ENCODE results near the gene RNF14.

RNF14 gene

GRCh38 chr5:142012792-142013388 is 44.0 kb downstream of the RNF14 start, which contains the start of gene GNPDA1:
TSS of gene GNPDA1 (minus strand) at chr5:142013027. CDS start at chr5:142012035, 992 bp downstream.
- Histone ChIP-seq H3K14ac (ENCODE audit: low read length) (peak within 1 kb of the TSS; percentile 72), H2AK5ac (ENCODE audit: low read depth, low read length) (peak within 1 kb of the TSS; percentile 11), H2BK12ac (ENCODE audit: low read length) (no peak within 1 kb of the TSS), H2BK120ac (ENCODE audit: low read depth, low read length) (no peak within 1 kb of the TSS), H2AFZ (ENCODE audit: low read length) (peak within 1 kb of the TSS; percentile 77), H2BK5ac (ENCODE audit: low read length) (peak within 1 kb of the TSS; percentile 79), H3K4ac (ENCODE audit: low read length) (no peak within 1 kb of the TSS), H3K9me3 (replicated peaks in 1 of 2; ENCODE audit: control insufficient read depth in 2 of 2, insufficient read depth in 1 of 2, low read depth in 1 of 2, low read length in 2 of 2) (no peaks in the 10 kb centered on the region), H3K27ac (replicated peaks; ENCODE audit: low read length) (peak within 1 kb of the TSS; percentile 8), H4K91ac (ENCODE audit: low read depth, low read length, poor library complexity) (no peak within 1 kb of the TSS), H2BK15ac (ENCODE audit: low read length) (peak within 1 kb of the TSS; percentile 3), H3K9ac (ENCODE audit: low read depth, low read length, poor library complexity) (peak within 1 kb of the TSS; percentile 85), H3K18ac (ENCODE audit: low read length) (peak within 1 kb of the TSS; percentile 94), H3K36me3 (replicated peaks in 1 of 2; ENCODE audit: control insufficient read depth in 2 of 2, insufficient read depth in 2 of 2, low read length in 2 of 2) (peaks cover 0 to 7% of the 10 kb centered on the region in 2 donors), H3K27me3 (ENCODE audit: control insufficient read depth in 3 of 3, insufficient read depth in 3 of 3, low read depth in 1 of 3, low read length in 3 of 3) (no peaks in the 10 kb centered on the region), H4K8ac (ENCODE audit: low read depth, low read length) (peak within 1 kb of the TSS; percentile 90), H3K79me1 (ENCODE audit: low read depth, low read length) (no peaks in the 10 kb centered on the region), H3K23ac (ENCODE audit: low read depth, low read length, poor library complexity) (peak within 1 kb of the TSS; percentile 81), H3K4me3 (ENCODE audit: low read length in 2 of 2) (peak within 1 kb of the TSS; percentile 45 to 82), H3K4me2 (ENCODE audit: insufficient read depth, low read length, poor library complexity, severe bottlenecking) (peak within 1 kb of the TSS; percentile 85), H3K4me1 (ENCODE audit: control insufficient read depth in 2 of 2, insufficient read depth in 1 of 2, low read depth in 1 of 2, low read length in 2 of 2) (peaks cover 0 to 7% of the 10 kb centered on the region in 2 donors)
- WGBS, 2 donors (ENCODE audit: extremely low coverage in 2 of 2, insufficient read length in 2 of 2, insufficient replicate concordance in 1 of 2): no CpG with 5 or more reads among the region's 58 CpGs
- DNase-seq (ENCODE audit: low spot score): no peak

GRCh38 chr5:142013734-142014521 is 45.0 kb downstream of the RNF14 start:
- Histone ChIP-seq H3K14ac (ENCODE audit: low read length) (peak overlapping the region; percentile 75), H3K23ac (ENCODE audit: low read depth, low read length, poor library complexity) (no peak overlapping the region), H2BK5ac (ENCODE audit: low read length) (no peak overlapping the region), H4K8ac (ENCODE audit: low read depth, low read length) (peak overlapping the region; percentile 70), H4K91ac (ENCODE audit: low read depth, low read length, poor library complexity) (no peak overlapping the region), H3K4ac (ENCODE audit: low read length) (no peak overlapping the region), H2BK15ac (ENCODE audit: low read length) (peak overlapping the region; percentile 53), H3K18ac (ENCODE audit: low read length) (peak overlapping the region; percentile 23), H3K9ac (ENCODE audit: low read depth, low read length, poor library complexity) (no peak overlapping the region), H3K9me3 (replicated peaks in 1 of 2; ENCODE audit: control insufficient read depth in 2 of 2, insufficient read depth in 1 of 2, low read depth in 1 of 2, low read length in 2 of 2) (no peaks in the 10 kb centered on the region), H3K27me3 (ENCODE audit: control insufficient read depth in 3 of 3, insufficient read depth in 3 of 3, low read depth in 1 of 3, low read length in 3 of 3) (no peaks in the 10 kb centered on the region), H2AFZ (ENCODE audit: low read length) (no peak overlapping the region), H3K36me3 (replicated peaks in 1 of 2; ENCODE audit: control insufficient read depth in 2 of 2, insufficient read depth in 2 of 2, low read length in 2 of 2) (peaks cover 0 to 4% of the 10 kb centered on the region in 2 donors), H3K4me1 (ENCODE audit: control insufficient read depth in 2 of 2, insufficient read depth in 1 of 2, low read depth in 1 of 2, low read length in 2 of 2) (peaks cover 0 to 7% of the 10 kb centered on the region in 2 donors), H3K27ac (replicated peaks; ENCODE audit: low read length) (no peak overlapping the region), H3K79me1 (ENCODE audit: low read depth, low read length) (no peaks in the 10 kb centered on the region), H2BK120ac (ENCODE audit: low read depth, low read length) (no peak overlapping the region), H3K4me2 (ENCODE audit: insufficient read depth, low read length, poor library complexity, severe bottlenecking) (no peak overlapping the region), H2AK5ac (ENCODE audit: low read depth, low read length) (no peak overlapping the region), H3K4me3 (ENCODE audit: low read length in 2 of 2) (no peak overlapping the region), H2BK12ac (ENCODE audit: low read length) (no peak overlapping the region)
- DNase-seq (ENCODE audit: low spot score): no peak
- WGBS, 2 donors (ENCODE audit: extremely low coverage in 2 of 2, insufficient read length in 2 of 2, insufficient replicate concordance in 1 of 2): no CpG with 5 or more reads among the region's 16 CpGs

GRCh38 chr5:142014911-142015584 is 46.1 kb downstream of the RNF14 start:
- Histone ChIP-seq H3K27ac (replicated peaks; ENCODE audit: low read length) (no peak overlapping the region), H3K14ac (ENCODE audit: low read length) (no peak overlapping the region), H3K18ac (ENCODE audit: low read length) (no peak overlapping the region)

More at GRCh38 chr5:142014911-142015584, 46.1 kb downstream of the RNF14 start:
- peaks cover 0 to 7% of the 10 kb centered on the region in 2 donors for H3K4me1 ChIP-seq (ENCODE audit: control insufficient read depth in 2 of 2, insufficient read depth in 1 of 2, low read depth in 1 of 2, low read length in 2 of 2)
- H4K91ac ChIP-seq (ENCODE audit: low read depth, low read length, poor library complexity): no peak overlapping the region
- H3K4ac ChIP-seq (ENCODE audit: low read length): no peak overlapping the region
- no peak overlapping the region for H2AFZ ChIP-seq (ENCODE audit: low read length)
- H3K4me3 ChIP-seq (ENCODE audit: low read length in 2 of 2): no peak overlapping the region
- WGBS, 2 donors (ENCODE audit: extremely low coverage in 2 of 2, insufficient read length in 2 of 2, insufficient replicate concordance in 1 of 2): no CpG with 5 or more reads among the region's 7 CpGs
- no peak overlapping the region for H3K9ac ChIP-seq (ENCODE audit: low read depth, low read length, poor library complexity)
- H3K9me3 ChIP-seq (replicated peaks in 1 of 2; ENCODE audit: control insufficient read depth in 2 of 2, insufficient read depth in 1 of 2, low read depth in 1 of 2, low read length in 2 of 2): no peaks in the 10 kb centered on the region
- no peaks in the 10 kb centered on the region for H3K27me3 ChIP-seq (ENCODE audit: control insufficient read depth in 3 of 3, insufficient read depth in 3 of 3, low read depth in 1 of 3, low read length in 3 of 3)
- H2BK120ac ChIP-seq (ENCODE audit: low read depth, low read length): no peak overlapping the region
- H3K79me1 ChIP-seq (ENCODE audit: low read depth, low read length): no peaks in the 10 kb centered on the region
- no peak overlapping the region for H3K4me2 ChIP-seq (ENCODE audit: insufficient read depth, low read length, poor library complexity, severe bottlenecking)
- no peak overlapping the region for H2BK5ac ChIP-seq (ENCODE audit: low read length)
- no peak overlapping the region for H4K8ac ChIP-seq (ENCODE audit: low read depth, low read length)
- no peak overlapping the region for H3K23ac ChIP-seq (ENCODE audit: low read depth, low read length, poor library complexity)
- DNase-seq (ENCODE audit: low spot score): no peak
- peaks cover 0 to 2% of the 10 kb centered on the region in 2 donors for H3K36me3 ChIP-seq (replicated peaks in 1 of 2; ENCODE audit: control insufficient read depth in 2 of 2, insufficient read depth in 2 of 2, low read length in 2 of 2)
- no peak overlapping the region for H2BK12ac ChIP-seq (ENCODE audit: low read length)
- H2BK15ac ChIP-seq (ENCODE audit: low read length): no peak overlapping the region
- no peak overlapping the region for H2AK5ac ChIP-seq (ENCODE audit: low read depth, low read length)

Measured in neuronal stem cell (in vitro differentiated cells).